Measurements from ENCODE around the gene RAB26.
"Not testable (repeated sequence)": the region's sequence is repeated elsewhere in the genome, so short reads cannot be mapped to it uniquely, and the experiment has no call there.

DNA sequence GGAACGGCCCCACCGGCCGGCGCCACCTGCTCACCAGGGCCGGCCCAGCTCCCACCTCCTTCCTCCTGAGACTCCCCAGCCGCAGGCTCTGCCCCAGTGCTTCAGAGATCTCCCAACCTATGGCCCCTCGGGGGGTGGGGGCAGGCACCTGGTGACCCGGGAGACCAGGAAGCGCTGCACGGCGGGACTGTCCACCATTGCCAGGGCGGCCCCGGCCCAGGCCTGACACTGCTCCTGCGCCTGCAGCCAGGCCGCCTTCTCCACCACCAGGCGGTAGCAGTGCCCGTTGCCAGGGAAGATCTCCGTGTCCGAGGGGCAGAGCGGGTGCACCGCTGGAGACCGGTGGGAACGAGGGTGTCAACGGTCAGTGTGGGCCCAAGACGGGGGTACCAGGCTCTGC lies 31.1 kb upstream of the RAB26 start:
- TF ChIP-seq, protein P1, sequence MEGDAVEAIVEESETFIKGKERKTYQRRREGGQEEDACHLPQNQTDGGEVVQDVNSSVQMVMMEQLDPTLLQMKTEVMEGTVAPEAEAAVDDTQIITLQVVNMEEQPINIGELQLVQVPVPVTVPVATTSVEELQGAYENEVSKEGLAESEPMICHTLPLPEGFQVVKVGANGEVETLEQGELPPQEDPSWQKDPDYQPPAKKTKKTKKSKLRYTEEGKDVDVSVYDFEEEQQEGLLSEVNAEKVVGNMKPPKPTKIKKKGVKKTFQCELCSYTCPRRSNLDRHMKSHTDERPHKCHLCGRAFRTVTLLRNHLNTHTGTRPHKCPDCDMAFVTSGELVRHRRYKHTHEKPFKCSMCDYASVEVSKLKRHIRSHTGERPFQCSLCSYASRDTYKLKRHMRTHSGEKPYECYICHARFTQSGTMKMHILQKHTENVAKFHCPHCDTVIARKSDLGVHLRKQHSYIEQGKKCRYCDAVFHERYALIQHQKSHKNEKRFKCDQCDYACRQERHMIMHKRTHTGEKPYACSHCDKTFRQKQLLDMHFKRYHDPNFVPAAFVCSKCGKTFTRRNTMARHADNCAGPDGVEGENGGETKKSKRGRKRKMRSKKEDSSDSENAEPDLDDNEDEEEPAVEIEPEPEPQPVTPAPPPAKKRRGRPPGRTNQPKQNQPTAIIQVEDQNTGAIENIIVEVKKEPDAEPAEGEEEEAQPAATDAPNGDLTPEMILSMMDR (IDR thresholded peaks at IDR 0.05) = not testable (repeated sequence)
- not testable (repeated sequence) for TF ChIP-seq POLR2A (IDR thresholded peaks at IDR 0.05)

All from thyroid gland (tissue), 4 donors.